Heart right ventricle (tissue), 16 donors: ENCODE results near the gene FLG. TPM values are rescaled to one million over a fixed set of nuclear protein-coding genes. Genes with fewer than 3 reads are reported as not detected.

Source experiments
- ATAC-seq, 8 donors: fragments of 200-7000 bp; cut with Tn5 transposase; one replicate each; pipeline ENCODE4 v1.9.1; 2020; ENCODE audit warnings: mild to moderate bottlenecking in 8 of 8, moderate library complexity in 8 of 8, moderate number of reproducible peaks in 1 of 8
- DNase-seq, 2 donors: peaks; one replicate each; pipeline ENCODE4 v3.0.0-alpha.2; 2020
- H3K27ac ChIP-seq, 10 donors: fragments of 200-600 bp; sonication (generic) in 2 of 10; one replicate each; pipeline versions ENCODE4 v1.5.0 to v1.8.0; 2020 to 2022; ENCODE audit warnings: mild to moderate bottlenecking in 3 of 10
- H3K27me3 ChIP-seq, 7 donors: fragments of 200-600 bp; one replicate each; pipeline ENCODE4 v1.8.0; 2021 to 2022; ENCODE audit warnings: mild to moderate bottlenecking in 2 of 7
- H3K36me3 ChIP-seq, 9 donors: fragments of 200-600 bp; sonication (generic) in 1 of 9; one replicate each; pipeline versions ENCODE4 v1.5.0 to v1.8.0; 2020 to 2022; ENCODE audit warnings: mild to moderate bottlenecking in 2 of 9
- H3K4me1 ChIP-seq, 9 donors: fragments of 200-600 bp; sonication (generic) in 1 of 9; one replicate each; pipeline versions ENCODE4 v1.5.0 to v1.8.0; 2020 to 2022; ENCODE audit warnings: mild to moderate bottlenecking in 4 of 9
- H3K4me3 ChIP-seq, 10 donors: fragments of 200-600 bp; sonication (generic) in 2 of 10; one replicate each; pipeline versions ENCODE4 v1.5.0 to v1.8.0; 2020 to 2022; ENCODE audit warnings: mild to moderate bottlenecking in 7 of 10, moderate library complexity in 2 of 10
- H3K9me3 ChIP-seq, 11 donors: fragments of 200-600 bp in 10 of 11; sonication (generic) in 2 of 11; one replicate each; pipeline versions ENCODE4 v1.5.0 to v1.8.0; 2013 to 2022; ENCODE audit warnings: mild to moderate bottlenecking in 2 of 11, control low read depth in 1 of 11, moderate library complexity in 1 of 11
- CTCF ChIP-seq, 9 donors: fragments of 200-600 bp; sonication (generic) in 2 of 9; IDR thresholded peaks; one replicate each; pipeline versions ENCODE4 v1.5.0 to v1.8.0; 2021 to 2022; ENCODE audit warnings: antibody characterized with exemption in 9 of 9, mild to moderate bottlenecking in 5 of 9, moderate library complexity in 1 of 9
- WGBS, 2 donors: extraction: QIAGEN DNeasy Blood & Tissue Kit; methylation state at CpG; one replicate each; pipeline ENCODE4 v1.1.7; 2013; ENCODE audit warnings: inconsistent platforms in 1 of 2; 5-methylcytosine and 5-hydroxymethylcytosine counted together
- intact Hi-C, 10 donors: fragments of 100-400 bp; cut with DNase I; formaldehyde crosslinking; loops; one replicate each; pipeline versions ENCODE4 v1.11.1 to v1.14.2; 2022
- long read RNA-seq, 3 donors: library from polyadenylated mRNA; unstranded; transcript quantifications; one replicate each; pipeline ENCODE4 v2.0.0, GENCODE V29; 2020 to 2021
- polyA plus RNA-seq, 2 donors: library from polyadenylated mRNA; stranded (reverse); fragments of 200-250 nt; gene quantifications; one replicate each; pipeline ENCODE4 v1.2.3, GENCODE V29; 2013
- total RNA-seq, 10 donors: library from RNA; stranded (reverse); fragmentation: NEBNext Ultra II Directional in 3 of 10; extraction: Animal tissue kit (Norgen Biotek cat#: 25700) in 3 of 10; gene quantifications; one replicate each; pipeline versions ENCODE4 v1.2.1 to v1.2.4, GENCODE V29; 2021 to 2023
- donor health status: Arrhythmogenic right ventricular cardiomyopathy.
- donor health status: ischemic (EF 13 %, LVEDD 7.1; RV severe dilation, severe dysfunction).
- donor health status: healthy with polysubstance abuse.
- donor health status: DM: no; HTN: yes; CAD: no.
- donor health status: DM: no; HTN: no; CAD: no.
- donor health status: ischemic (EF 25% LVEDD 6.9; RV normal size, moderate dysfunction).
- donor health status: ischemic (EF 25% LVEDD 5.7; RV mildly dilated, moderate dysfunction).
- donor health status: healthy.
- donor health status: DM: yes; HTN: yes; CAD: no.
- donor health status: Ischemic cardiomyopathy.
- donor health status: ischemic (EF 35%, LVEDD 5.7; RV mildly dilated, moderate dysfunction).
- donor health status: nonischemic (EF 11% LVEDD 7.7; RV severe dilation, severe dysfunction).
- donor health status: DM: yes; HTN: yes; CAD: no.
- donor health status: PGD.
- donor health status: ischemic (EF 29% LVEDD 5.4; RV normal size, mild dysfunction).
- donor health status: nonischemic (EF 23%, LVEDD 6.1; RV moderate dilation, normal function).

The FLG gene
- total RNA-seq = under 1 TPM in 2 of 10 donors, not detected in 8; 0.02 to 0.04 TPM
- under 1 TPM; under 0.01 TPM for polyA plus RNA-seq
- long read RNA-seq, donor 1 = 0 reads
- long read RNA-seq, donor 2 = 0 reads
- long read RNA-seq, donor 3 = 0 reads

GRCh38 chr1:152325111-152325510 is at the start of gene FLG:
Gene FLG, minus strand, starts transcription at chr1:152325239. Its CDS starts 9,783 bp downstream, at chr1:152315456.
- Histone ChIP-seq H3K27ac (no peak within 1 kb of the TSS), H3K4me3 (no peak within 1 kb of the TSS), H3K4me1 (no peaks in the 10 kb centered on the region), H3K27me3 (no peaks in the 10 kb centered on the region), H3K36me3 (no peaks in the 10 kb centered on the region), H3K9me3 (no peaks in the 10 kb centered on the region)
- WGBS, 2 donors = 86 to 96% methylated on average over 1 of the region's 1 CpG
- no peak for TF ChIP-seq CTCF (IDR thresholded peaks at IDR 0.05)
- no peak for DNase-seq
- no peak for ATAC-seq
- intact Hi-C loops = no loop called here

DNA sequence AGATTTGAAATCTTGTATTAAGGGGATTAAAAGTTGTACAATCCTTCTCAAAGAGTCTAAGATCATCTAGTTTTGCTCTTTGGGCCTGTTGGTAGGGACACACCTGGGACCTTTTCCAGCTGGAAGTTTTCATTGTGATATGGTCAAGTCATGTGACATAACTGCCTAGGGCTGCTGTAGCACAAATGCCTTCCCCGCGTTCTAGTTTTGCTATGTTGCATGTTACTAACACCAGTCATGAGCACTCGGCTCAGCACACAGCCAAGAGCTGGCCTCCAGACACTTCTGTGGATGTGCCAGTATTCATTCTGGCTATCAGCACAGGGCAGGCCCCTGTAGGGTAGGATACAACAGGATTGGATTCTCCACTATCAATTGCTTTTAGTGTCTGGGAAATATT is 49.4 kb upstream of the FLG start:
- no peak overlapping the region for H3K4me3 ChIP-seq
- TF ChIP-seq CTCF (IDR thresholded peaks at IDR 0.05) = no peak
- DNase-seq = peak; percentile 10 to 23
- peak in 7 of 8 donors; percentile 67 to 100 (median 83) for ATAC-seq
- H3K27ac ChIP-seq = no peak overlapping the region
- H3K27me3 ChIP-seq = no peaks in the 10 kb centered on the region
- no peaks in the 10 kb centered on the region for H3K36me3 ChIP-seq
- 47 to 50% methylated on average over 3 of the region's 3 CpGs for WGBS, 2 donors
- peaks cover 0 to 10% (median 0%) of the 10 kb centered on the region in 11 donors for H3K9me3 ChIP-seq
- H3K4me1 ChIP-seq = no peaks in the 10 kb centered on the region
- intact Hi-C loops = no loop called here

DNA sequence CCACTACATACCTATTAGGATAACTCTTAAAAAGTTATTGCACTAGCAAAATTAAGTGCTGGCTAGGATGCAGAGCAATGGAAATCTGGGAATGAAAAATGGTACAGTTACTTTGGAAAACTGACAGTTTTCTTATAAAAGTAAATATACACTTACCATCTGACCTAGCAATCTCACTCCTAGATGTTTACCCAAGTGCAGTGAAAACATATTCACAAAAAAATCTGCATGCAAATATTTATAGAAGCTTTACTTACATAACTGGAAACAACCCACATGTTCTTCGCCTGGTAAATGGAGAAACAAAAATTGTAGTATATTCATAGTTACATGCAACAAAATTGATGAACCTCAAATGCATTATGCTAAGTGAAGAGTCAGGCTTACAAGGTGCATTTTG is 47.6 kb upstream of the FLG start:
- peaks cover 0 to 22% (median 0%) of the 10 kb centered on the region in 11 donors for H3K9me3 ChIP-seq
- no peak overlapping the region for H3K27ac ChIP-seq
- WGBS, 2 donors = 69 to 86% methylated on average over 1 of the region's 1 CpG
- no peaks in the 10 kb centered on the region for H3K27me3 ChIP-seq
- no peak for ATAC-seq
- intact Hi-C loops = no loop called here
- no peak for TF ChIP-seq CTCF (IDR thresholded peaks at IDR 0.05)
- no peaks in the 10 kb centered on the region for H3K4me1 ChIP-seq
- H3K4me3 ChIP-seq = no peak overlapping the region
- H3K36me3 ChIP-seq = no peaks in the 10 kb centered on the region
- DNase-seq = no peak

DNA sequence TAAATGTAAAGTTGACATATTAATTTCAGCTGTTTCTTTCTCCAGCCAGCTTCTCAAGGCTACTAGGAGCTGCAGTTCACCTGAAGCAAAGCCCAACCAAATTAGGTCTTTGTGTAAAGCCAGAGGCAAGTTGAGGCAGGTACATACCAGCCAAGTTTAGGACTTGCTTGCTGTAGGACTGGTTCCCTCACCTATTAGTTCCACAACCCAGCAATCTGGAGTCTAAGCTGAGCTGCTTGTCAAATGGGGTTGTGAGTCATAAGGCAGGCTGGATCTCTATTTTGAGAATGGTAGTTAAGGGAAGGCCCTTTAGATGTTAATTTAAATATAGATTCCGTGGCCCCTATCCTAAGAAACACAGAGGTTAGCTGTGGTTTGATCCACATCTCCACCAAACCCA is 42.4 kb upstream of the FLG start:
- intact Hi-C loops = no loop called here
- 37 to 63% methylated on average over 1 of the region's 1 CpG for WGBS, 2 donors
- no peak for DNase-seq
- no peak overlapping the region for H3K4me3 ChIP-seq
- H3K4me1 ChIP-seq = no peaks in the 10 kb centered on the region
- H3K27ac ChIP-seq = no peak overlapping the region
- H3K27me3 ChIP-seq = no peaks in the 10 kb centered on the region
- no peak for TF ChIP-seq CTCF (IDR thresholded peaks at IDR 0.05)
- H3K36me3 ChIP-seq = no peaks in the 10 kb centered on the region
- no peak for ATAC-seq
- peaks cover 0 to 22% (median 0%) of the 10 kb centered on the region in 11 donors for H3K9me3 ChIP-seq
